HepG2 (cell line): ENCODE results near the gene ZSWIM9. TPM values are rescaled to one million over a fixed set of nuclear protein-coding genes. Genes with fewer than 3 reads are reported as not detected.

Experiments
- ARHGAP35 ChIP-seq: sonication (generic); formaldehyde crosslinking; IDR thresholded peaks from 2 replicates; pipeline ENCODE4 v1.9.0; 2022; ENCODE audit warnings: mild to moderate bottlenecking, inconsistent platforms, moderate library complexity, missing genetic modification reagents, borderline replicate concordance
- CAMTA2 ChIP-seq: sonication (generic); formaldehyde crosslinking; IDR thresholded peaks from 2 replicates; pipeline ENCODE4 v1.4.0; 2020; ENCODE audit warnings: mild to moderate bottlenecking, missing genetic modification reagents, borderline replicate concordance
- ELF1 ChIP-seq: sonication (generic); formaldehyde crosslinking; IDR thresholded peaks from 2 replicates; pipeline ENCODE4 v1.4.0; 2020; ENCODE audit warnings: missing genetic modification reagents
- FOSL2 ChIP-seq: sonication (generic); formaldehyde crosslinking; IDR thresholded peaks from 2 replicates; pipeline ENCODE4 v1.4.0; 2020; ENCODE audit warnings: missing genetic modification reagents
- IKZF4 ChIP-seq: sonication (generic); formaldehyde crosslinking; IDR thresholded peaks from 2 replicates; pipeline ENCODE4 v1.5.1; 2020; ENCODE audit warnings: borderline replicate concordance, mild to moderate bottlenecking, low read depth, missing genetic modification reagents; ENCODE audit errors: not compliant biosample characterization
- SAFB2 ChIP-seq: sonication (generic); formaldehyde crosslinking; IDR thresholded peaks from 2 replicates; pipeline ENCODE4 v1.5.1; 2020; ENCODE audit warnings: missing genetic modification reagents, low read depth, mild to moderate bottlenecking, borderline replicate concordance
- ZBTB4 ChIP-seq: sonication (generic); formaldehyde crosslinking; IDR thresholded peaks from 2 replicates; pipeline ENCODE4 v1.4.0; 2020; ENCODE audit warnings: missing genetic modification reagents, mild to moderate bottlenecking, borderline replicate concordance
- ZNF501 ChIP-seq: sonication (generic); formaldehyde crosslinking; IDR thresholded peaks from 2 replicates; pipeline ENCODE4 v1.5.1; 2020; ENCODE audit warnings: mild to moderate bottlenecking, moderate library complexity, missing genetic modification reagents
- ZNF766 ChIP-seq: sonication (generic); formaldehyde crosslinking; IDR thresholded peaks from 2 replicates; pipeline ENCODE4 v1.5.0; 2020; ENCODE audit warnings: missing genetic modification reagents, borderline replicate concordance
- polyA plus RNA-seq, 8 experiments: library from polyadenylated mRNA; depleted of rRNA in 3 of 8; stranded (reverse) in 7 of 8; unstranded in 1 of 8; fragments of >200 nt; fragmentation: Illumina TruSeq in 4 of 8; extraction: Trizol in 4 of 8; gene quantifications; 2 replicates each; pipeline versions ENCODE4 v1.2.1 to v1.2.3, GENCODE V29; 2011 to 2016; ENCODE audit warnings: low read depth in 4 of 8, missing spikeins in 1 of 8, mixed read lengths in 1 of 8; ENCODE audit not compliant: insufficient read depth in 1 of 8
- total RNA-seq, 5 experiments: library from RNA; depleted of rRNA; stranded (reverse); fragments of >200 nt; fragmentation: Illumina TruSeq; extraction: Trizol; gene quantifications; 2 replicates each; pipeline ENCODE4 v1.2.3, GENCODE V29; 2016; ENCODE audit warnings: low read depth in 1 of 5
- TF ChIP-seq, protein P1 (sequence below): sonication (generic); formaldehyde crosslinking; IDR thresholded peaks from 2 replicates; pipeline ENCODE4 v1.4.0; 2020; ENCODE audit warnings: mild to moderate bottlenecking, missing genetic modification reagents
- TF ChIP-seq, protein P2 (sequence below): IDR thresholded peaks from 2 replicates; pipeline ENCODE4 v1.6.1; 2012; ENCODE audit warnings: low read length, improper control_type of control experiment
- TF ChIP-seq, protein P3 (sequence below): IDR thresholded peaks from 2 replicates; pipeline ENCODE4 v1.6.1; 2016
- TF ChIP-seq, protein P4 (sequence below), 2 experiments: sonication (generic) in 1 of 2; formaldehyde crosslinking in 1 of 2; IDR thresholded peaks; 2 replicates each; pipeline versions ENCODE4 v1.5.1 to v1.6.1; 2011 to 2020; ENCODE audit warnings: borderline replicate concordance in 1 of 2, low read depth in 1 of 2, low read length in 1 of 2, mild to moderate bottlenecking in 1 of 2, missing genetic modification reagents in 1 of 2, moderate library complexity in 1 of 2

The ZSWIM9 gene
- total and polyA plus RNA-seq, 2 of the 13 experiments (the other 11 are each of a cell fraction or from before 2014, with no cell fraction given) = 0.18 to 1.1 TPM

DNA sequence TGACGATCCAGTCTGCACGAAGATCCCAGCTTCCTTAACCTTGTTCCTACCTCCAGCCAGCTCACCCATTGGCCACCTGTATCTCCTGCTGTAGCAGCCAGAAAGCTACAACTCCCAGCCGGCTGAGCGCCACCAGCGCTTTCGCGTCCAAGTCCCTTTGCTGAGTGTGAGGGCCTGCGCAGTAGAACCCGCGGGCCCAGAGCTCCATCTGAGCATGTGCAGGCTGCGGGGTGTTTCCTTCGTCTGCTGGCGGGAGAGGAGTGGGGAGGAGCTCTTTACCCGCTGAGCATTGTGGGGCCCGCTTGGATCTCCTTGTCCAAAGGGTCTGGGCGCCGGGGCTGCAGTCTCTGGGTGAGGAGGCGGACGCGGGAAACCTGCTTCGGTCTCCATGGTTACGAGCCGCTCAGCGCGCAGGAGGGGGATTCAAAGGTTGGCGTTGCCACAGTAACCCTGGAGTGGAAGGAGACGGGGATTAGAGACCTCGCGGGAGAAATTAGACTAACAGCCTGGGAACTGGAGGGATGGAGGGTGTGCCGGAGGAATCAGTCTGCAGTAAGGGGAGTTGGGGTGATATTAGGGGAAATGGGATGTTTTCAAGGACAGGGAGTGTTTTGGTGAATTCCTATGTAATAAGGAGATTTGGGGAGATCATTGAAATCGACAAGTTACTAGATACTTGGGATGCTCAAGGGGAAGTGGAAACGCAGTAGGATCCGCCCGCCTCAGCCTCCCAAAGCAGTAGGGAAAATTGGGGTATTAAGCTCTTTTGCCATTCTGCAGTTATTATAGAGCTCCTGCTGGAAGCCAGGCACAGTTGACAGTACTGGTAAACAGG is 33.5 kb downstream of the ZSWIM9 start (continued):
- TF ChIP-seq, protein P1, sequence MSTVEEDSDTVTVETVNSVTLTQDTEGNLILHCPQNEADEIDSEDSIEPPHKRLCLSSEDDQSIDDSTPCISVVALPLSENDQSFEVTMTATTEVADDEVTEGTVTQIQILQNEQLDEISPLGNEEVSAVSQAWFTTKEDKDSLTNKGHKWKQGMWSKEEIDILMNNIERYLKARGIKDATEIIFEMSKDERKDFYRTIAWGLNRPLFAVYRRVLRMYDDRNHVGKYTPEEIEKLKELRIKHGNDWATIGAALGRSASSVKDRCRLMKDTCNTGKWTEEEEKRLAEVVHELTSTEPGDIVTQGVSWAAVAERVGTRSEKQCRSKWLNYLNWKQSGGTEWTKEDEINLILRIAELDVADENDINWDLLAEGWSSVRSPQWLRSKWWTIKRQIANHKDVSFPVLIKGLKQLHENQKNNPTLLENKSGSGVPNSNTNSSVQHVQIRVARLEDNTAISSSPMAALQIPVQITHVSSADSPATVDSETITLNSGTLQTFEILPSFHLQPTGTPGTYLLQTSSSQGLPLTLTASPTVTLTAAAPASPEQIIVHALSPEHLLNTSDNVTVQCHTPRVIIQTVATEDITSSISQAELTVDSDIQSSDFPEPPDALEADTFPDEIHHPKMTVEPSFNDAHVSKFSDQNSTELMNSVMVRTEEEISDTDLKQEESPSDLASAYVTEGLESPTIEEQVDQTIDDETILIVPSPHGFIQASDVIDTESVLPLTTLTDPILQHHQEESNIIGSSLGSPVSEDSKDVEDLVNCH (CRISPR knock-in tag) = no peak
- TF ChIP-seq SAFB2 (CRISPR knock-in tag) (0 out of 2 replicates have a peak, but pooled peaks have one; percentile 19), ZBTB4 (CRISPR knock-in tag) (0 out of 2 replicates have a peak, but pooled peaks have one; percentile 23), ELF1 (CRISPR knock-in tag) (peak; percentile 42; the same call in 1 of the 2 replicates), CAMTA2 (CRISPR knock-in tag) (no peak), FOSL2 (CRISPR knock-in tag) (no peak), IKZF4 (peak; percentile 37), ZNF501 (CRISPR knock-in tag) (peak; percentile 86), ZNF766 (CRISPR knock-in tag) (no peak; the same call in 1 of the 2 replicates), ARHGAP35 (CRISPR knock-in tag) (0 out of 2 replicates have a peak, but pooled peaks have one; percentile 26)
- TF ChIP-seq, protein P2, sequence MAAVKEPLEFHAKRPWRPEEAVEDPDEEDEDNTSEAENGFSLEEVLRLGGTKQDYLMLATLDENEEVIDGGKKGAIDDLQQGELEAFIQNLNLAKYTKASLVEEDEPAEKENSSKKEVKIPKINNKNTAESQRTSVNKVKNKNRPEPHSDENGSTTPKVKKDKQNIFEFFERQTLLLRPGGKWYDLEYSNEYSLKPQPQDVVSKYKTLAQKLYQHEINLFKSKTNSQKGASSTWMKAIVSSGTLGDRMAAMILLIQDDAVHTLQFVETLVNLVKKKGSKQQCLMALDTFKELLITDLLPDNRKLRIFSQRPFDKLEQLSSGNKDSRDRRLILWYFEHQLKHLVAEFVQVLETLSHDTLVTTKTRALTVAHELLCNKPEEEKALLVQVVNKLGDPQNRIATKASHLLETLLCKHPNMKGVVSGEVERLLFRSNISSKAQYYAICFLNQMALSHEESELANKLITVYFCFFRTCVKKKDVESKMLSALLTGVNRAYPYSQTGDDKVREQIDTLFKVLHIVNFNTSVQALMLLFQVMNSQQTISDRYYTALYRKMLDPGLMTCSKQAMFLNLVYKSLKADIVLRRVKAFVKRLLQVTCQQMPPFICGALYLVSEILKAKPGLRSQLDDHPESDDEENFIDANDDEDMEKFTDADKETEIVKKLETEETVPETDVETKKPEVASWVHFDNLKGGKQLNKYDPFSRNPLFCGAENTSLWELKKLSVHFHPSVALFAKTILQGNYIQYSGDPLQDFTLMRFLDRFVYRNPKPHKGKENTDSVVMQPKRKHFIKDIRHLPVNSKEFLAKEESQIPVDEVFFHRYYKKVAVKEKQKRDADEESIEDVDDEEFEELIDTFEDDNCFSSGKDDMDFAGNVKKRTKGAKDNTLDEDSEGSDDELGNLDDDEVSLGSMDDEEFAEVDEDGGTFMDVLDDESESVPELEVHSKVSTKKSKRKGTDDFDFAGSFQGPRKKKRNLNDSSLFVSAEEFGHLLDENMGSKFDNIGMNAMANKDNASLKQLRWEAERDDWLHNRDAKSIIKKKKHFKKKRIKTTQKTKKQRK = no peak
- TF ChIP-seq, protein P3, sequence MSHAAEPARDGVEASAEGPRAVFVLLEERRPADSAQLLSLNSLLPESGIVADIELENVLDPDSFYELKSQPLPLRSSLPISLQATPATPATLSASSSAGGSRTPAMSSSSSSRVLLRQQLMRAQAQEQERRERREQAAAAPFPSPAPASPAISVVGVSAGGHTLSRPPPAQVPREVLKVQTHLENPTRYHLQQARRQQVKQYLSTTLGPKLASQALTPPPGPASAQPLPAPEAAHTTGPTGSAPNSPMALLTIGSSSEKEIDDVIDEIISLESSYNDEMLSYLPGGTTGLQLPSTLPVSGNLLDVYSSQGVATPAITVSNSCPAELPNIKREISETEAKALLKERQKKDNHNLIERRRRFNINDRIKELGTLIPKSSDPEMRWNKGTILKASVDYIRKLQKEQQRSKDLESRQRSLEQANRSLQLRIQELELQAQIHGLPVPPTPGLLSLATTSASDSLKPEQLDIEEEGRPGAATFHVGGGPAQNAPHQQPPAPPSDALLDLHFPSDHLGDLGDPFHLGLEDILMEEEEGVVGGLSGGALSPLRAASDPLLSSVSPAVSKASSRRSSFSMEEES = no peak
- TF ChIP-seq, protein P4, sequence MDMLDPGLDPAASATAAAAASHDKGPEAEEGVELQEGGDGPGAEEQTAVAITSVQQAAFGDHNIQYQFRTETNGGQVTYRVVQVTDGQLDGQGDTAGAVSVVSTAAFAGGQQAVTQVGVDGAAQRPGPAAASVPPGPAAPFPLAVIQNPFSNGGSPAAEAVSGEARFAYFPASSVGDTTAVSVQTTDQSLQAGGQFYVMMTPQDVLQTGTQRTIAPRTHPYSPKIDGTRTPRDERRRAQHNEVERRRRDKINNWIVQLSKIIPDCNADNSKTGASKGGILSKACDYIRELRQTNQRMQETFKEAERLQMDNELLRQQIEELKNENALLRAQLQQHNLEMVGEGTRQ (IDR thresholded peaks at IDR 0.05; ENCODE audit: low read depth, low read length) = no peak
- TF ChIP-seq, protein P4 (CRISPR knock-in tag; IDR thresholded peaks at IDR 0.05; ENCODE audit: borderline replicate concordance) = no peak
